Measurements from ENCODE around the gene IFNL4. TPM values are rescaled to one million over a fixed set of nuclear protein-coding genes. Genes with fewer than 3 reads are reported as not detected.

IFNL4 gene
- total RNA-seq, 1 donor from 2014 or later: not detected

- H3K27ac Mint-ChIP-seq (ENCODE audit: unreplicated experiment): no peak overlapping the region
- FAIRE-seq: no peak
Observed at GRCh38 chr19:39237200-39238184, 11.2 kb downstream of the IFNL4 start.

GRCh38 chr19:39236527-39236926 lies 12.1 kb downstream of the IFNL4 start:
- no peaks in the 10 kb centered on the region for H3K4me1 Mint-ChIP-seq (ENCODE audit: low read depth, unreplicated experiment)
- H3K27ac ChIP-seq (ENCODE audit: low read depth, low read length): no peak overlapping the region
- DNase-seq (ENCODE audit: low read depth) (no peak), FAIRE-seq (no peak)
- no peaks in the 10 kb centered on the region for H4K20me1 ChIP-seq (ENCODE audit: insufficient read depth, low read length)
- no peak overlapping the region for H3K4me2 ChIP-seq (ENCODE audit: low read length)
- H3K79me2 ChIP-seq (ENCODE audit: insufficient read depth, low read length): no peaks in the 10 kb centered on the region
- H3K36me3 ChIP-seq (ENCODE audit: insufficient read depth, low read length): no peaks in the 10 kb centered on the region
- no peak overlapping the region for H2AFZ ChIP-seq (ENCODE audit: low read depth, low read length)
- H3K27me3 Mint-ChIP-seq (ENCODE audit: low read depth, unreplicated experiment): peaks cover 62% of the 10 kb centered on the region
- no peak for TF ChIP-seq EZH2 (IDR thresholded peaks at IDR 0.05; ENCODE audit: insufficient read depth, low read length)
- TF ChIP-seq CTCF (IDR thresholded peaks at IDR 0.05; ENCODE audit: insufficient read depth, low read depth, low read length): no peak
- no peak overlapping the region for H3K9ac ChIP-seq (ENCODE audit: low read length)
- no peaks in the 10 kb centered on the region for H3K9me3 ChIP-seq (ENCODE audit: insufficient read depth, low read depth, low read length)
- H3K4me3 ChIP-seq (ENCODE audit: insufficient read depth, low read depth, low read length): no peak overlapping the region
- no peak overlapping the region for H3K27ac Mint-ChIP-seq (ENCODE audit: unreplicated experiment)
- no peaks in the 10 kb centered on the region for H3K36me3 Mint-ChIP-seq (ENCODE audit: low read depth, unreplicated experiment)
- peaks cover 6% of the 10 kb centered on the region for H3K27me3 ChIP-seq (ENCODE audit: insufficient read depth, low read length)
- H3K4me1 ChIP-seq (ENCODE audit: insufficient read depth, low read length): no peaks in the 10 kb centered on the region
- no peaks in the 10 kb centered on the region for H3K9me3 Mint-ChIP-seq (ENCODE audit: unreplicated experiment)
- H3K4me3 Mint-ChIP-seq (ENCODE audit: unreplicated experiment): no peak overlapping the region

More at GRCh38 chr19:39237200-39238184, 11.2 kb downstream of the IFNL4 start:
- Mint-ChIP-seq H3K9me3 (ENCODE audit: unreplicated experiment) (no peaks in the 10 kb centered on the region), H3K36me3 (ENCODE audit: low read depth, unreplicated experiment) (no peaks in the 10 kb centered on the region), H3K4me1 (ENCODE audit: low read depth, unreplicated experiment) (no peaks in the 10 kb centered on the region), H3K4me3 (ENCODE audit: unreplicated experiment) (no peak overlapping the region), H3K27me3 (ENCODE audit: low read depth, unreplicated experiment) (peaks cover 59% of the 10 kb centered on the region)
- H4K20me1 ChIP-seq (ENCODE audit: insufficient read depth, low read length): no peaks in the 10 kb centered on the region
- H3K4me3 ChIP-seq (ENCODE audit: insufficient read depth, low read depth, low read length): no peak overlapping the region
- no peak overlapping the region for H3K4me2 ChIP-seq (ENCODE audit: low read length)
- H3K27me3 ChIP-seq (ENCODE audit: insufficient read depth, low read length): peaks cover 6% of the 10 kb centered on the region
- no peaks in the 10 kb centered on the region for H3K36me3 ChIP-seq (ENCODE audit: insufficient read depth, low read length)
- TF ChIP-seq EZH2 (IDR thresholded peaks at IDR 0.05; ENCODE audit: insufficient read depth, low read length) (no peak), CTCF (IDR thresholded peaks at IDR 0.05; ENCODE audit: insufficient read depth, low read depth, low read length) (no peak)
- H3K9ac ChIP-seq (ENCODE audit: low read length): no peak overlapping the region
- no peak overlapping the region for H2AFZ ChIP-seq (ENCODE audit: low read depth, low read length)
- no peaks in the 10 kb centered on the region for H3K4me1 ChIP-seq (ENCODE audit: insufficient read depth, low read length)
- no peaks in the 10 kb centered on the region for H3K79me2 ChIP-seq (ENCODE audit: insufficient read depth, low read length)
- no peak overlapping the region for H3K27ac ChIP-seq (ENCODE audit: low read depth, low read length)
- DNase-seq (ENCODE audit: low read depth): no peak
- H3K9me3 ChIP-seq (ENCODE audit: insufficient read depth, low read depth, low read length): no peaks in the 10 kb centered on the region

- no peak overlapping the region for H3K27ac ChIP-seq (ENCODE audit: low read depth, low read length)
- H3K9me3 ChIP-seq (ENCODE audit: insufficient read depth, low read depth, low read length): no peaks in the 10 kb centered on the region
- TF ChIP-seq CTCF (IDR thresholded peaks at IDR 0.05; ENCODE audit: insufficient read depth, low read depth, low read length) (no peak), EZH2 (IDR thresholded peaks at IDR 0.05; ENCODE audit: insufficient read depth, low read length) (no peak)
- peaks cover 3% of the 10 kb centered on the region for H3K36me3 Mint-ChIP-seq (ENCODE audit: low read depth, unreplicated experiment)
- no peak overlapping the region for H3K4me3 ChIP-seq (ENCODE audit: insufficient read depth, low read depth, low read length)
- H3K4me3 Mint-ChIP-seq (ENCODE audit: unreplicated experiment): no peak overlapping the region
- H3K27ac Mint-ChIP-seq (ENCODE audit: unreplicated experiment): no peak overlapping the region
- H3K9me3 Mint-ChIP-seq (ENCODE audit: unreplicated experiment): peaks cover 3% of the 10 kb centered on the region
- no peaks in the 10 kb centered on the region for H4K20me1 ChIP-seq (ENCODE audit: insufficient read depth, low read length)
- no peak overlapping the region for H3K9ac ChIP-seq (ENCODE audit: low read length)
- no peaks in the 10 kb centered on the region for H3K4me1 ChIP-seq (ENCODE audit: insufficient read depth, low read length)
- H3K79me2 ChIP-seq (ENCODE audit: insufficient read depth, low read length): no peaks in the 10 kb centered on the region
- H3K36me3 ChIP-seq (ENCODE audit: insufficient read depth, low read length): no peaks in the 10 kb centered on the region
- H3K27me3 Mint-ChIP-seq (ENCODE audit: low read depth, unreplicated experiment): peaks cover 59% of the 10 kb centered on the region
- peaks cover 2% of the 10 kb centered on the region for H3K27me3 ChIP-seq (ENCODE audit: insufficient read depth, low read length)
- no peak for FAIRE-seq
- H3K4me1 Mint-ChIP-seq (ENCODE audit: low read depth, unreplicated experiment): no peaks in the 10 kb centered on the region
- DNase-seq (ENCODE audit: low read depth): no peak
- no peak overlapping the region for H3K4me2 ChIP-seq (ENCODE audit: low read length)
- no peak overlapping the region for H2AFZ ChIP-seq (ENCODE audit: low read depth, low read length)
Observed at GRCh38 chr19:39232708-39233107, 15.9 kb downstream of the IFNL4 start.

Data from astrocyte (in vitro differentiated cells and primary cell).